NCI-H2196 (cell line): Measurements from ENCODE around the gene RBM12.
"Not testable (repeated sequence)": the region's sequence is repeated elsewhere in the genome, so short reads cannot be mapped to it uniquely, and the experiment has no call there.

Experiments
- DNase-seq: peaks from one replicate; lab custom pipeline; 2025; ENCODE audit not compliant: unreplicated experiment; lab: John Stamatoyannopoulos, UW

Gene RBM12

GRCh38 chr20:35664466-35665206 lies at the start of gene RBM12, which contains the start of gene CPNE1:
RBM12 (minus strand) TSS chr20:35664900; CDS start chr20:35655322, 9,578 bp downstream.
CPNE1 (minus strand) TSS chr20:35664900; CDS start chr20:35632923, 31,977 bp downstream.
- peak; percentile 98 for DNase-seq

- no peak for DNase-seq
Observed at GRCh38 chr20:35714127-35714526, 49.4 kb upstream of the RBM12 start.

GRCh38 chr20:35713120-35713519 lies 48.4 kb upstream of the RBM12 start:
- not testable (repeated sequence) for DNase-seq

- DNase-seq, result no peak
Observed at GRCh38 chr20:35711588-35712209, 47.0 kb upstream of the RBM12 start.

GRCh38 chr20:35710884-35711587 lies 46.3 kb upstream of the RBM12 start:
- DNase-seq, result no peak

GRCh38 chr20:35710039-35710438 lies 45.3 kb upstream of the RBM12 start:
- DNase-seq, result no peak

- DNase-seq, result no peak
Observed at GRCh38 chr20:35709259-35709658, 44.6 kb upstream of the RBM12 start.

GRCh38 chr20:35708502-35708901 lies 43.8 kb upstream of the RBM12 start:
- no peak for DNase-seq

GRCh38 chr20:35706591-35707529 lies 42.2 kb upstream of the RBM12 start:
- DNase-seq, result not testable (repeated sequence)

- not testable (repeated sequence) for DNase-seq
Observed at GRCh38 chr20:35705894-35706293, 41.2 kb upstream of the RBM12 start.

- DNase-seq, result no peak
Observed at GRCh38 chr20:35704514-35705261, 40.0 kb upstream of the RBM12 start.

- no peak for DNase-seq
Observed at GRCh38 chr20:35702824-35703695, 38.4 kb upstream of the RBM12 start.

GRCh38 chr20:35702051-35702823 lies 37.5 kb upstream of the RBM12 start:
- DNase-seq, result no peak

GRCh38 chr20:35700625-35701148 lies 36.0 kb upstream of the RBM12 start:
- no peak for DNase-seq

- no peak for DNase-seq
Observed at GRCh38 chr20:35699957-35700624, 35.4 kb upstream of the RBM12 start.

- DNase-seq, result peak; percentile 94
Observed at GRCh38 chr20:35699127-35699956, 34.6 kb upstream of the RBM12 start, which contains the start of the genes NFS1 and ROMO1. NFS1 (minus strand) TSS chr20:35699352; CDS start chr20:35699288, 64 bp downstream. ROMO1 (plus strand) TSS chr20:35699405; CDS start chr20:35699633, 228 bp downstream.
